Vagina (tissue), 2 donors: Measurements from ENCODE around the gene MAP3K14.

Experiments used
- POLR2A ChIP-seq, 2 donors: fragments of 450-650 bp; IDR thresholded peaks; one replicate each; pipeline ENCODE4 v1.6.1; 2017; ENCODE audit warnings: antibody characterized with exemption in 2 of 2, mild to moderate bottlenecking in 2 of 2, moderate library complexity in 2 of 2
- POLR2AphosphoS5 ChIP-seq, 2 donors: sonication (generic); formaldehyde crosslinking; IDR thresholded peaks; one replicate each; pipeline ENCODE4 v1.9.0; 2017; ENCODE audit warnings: antibody characterized with exemption in 2 of 2, mild to moderate bottlenecking in 2 of 2, low read depth in 1 of 2; ENCODE audit not compliant: insufficient read depth in 1 of 2
- TF ChIP-seq, protein P1 (sequence below), 3 experiments: fragments of 450-650 bp in 2 of 3; fragments of 200-600 bp in 1 of 3; sonication (generic) in 1 of 3; IDR thresholded peaks; one replicate each; pipeline ENCODE4 v1.5.1; 2017 to 2019; ENCODE audit warnings: antibody characterized with exemption in 3 of 3, mild to moderate bottlenecking in 2 of 3, moderate library complexity in 2 of 3

DNA sequence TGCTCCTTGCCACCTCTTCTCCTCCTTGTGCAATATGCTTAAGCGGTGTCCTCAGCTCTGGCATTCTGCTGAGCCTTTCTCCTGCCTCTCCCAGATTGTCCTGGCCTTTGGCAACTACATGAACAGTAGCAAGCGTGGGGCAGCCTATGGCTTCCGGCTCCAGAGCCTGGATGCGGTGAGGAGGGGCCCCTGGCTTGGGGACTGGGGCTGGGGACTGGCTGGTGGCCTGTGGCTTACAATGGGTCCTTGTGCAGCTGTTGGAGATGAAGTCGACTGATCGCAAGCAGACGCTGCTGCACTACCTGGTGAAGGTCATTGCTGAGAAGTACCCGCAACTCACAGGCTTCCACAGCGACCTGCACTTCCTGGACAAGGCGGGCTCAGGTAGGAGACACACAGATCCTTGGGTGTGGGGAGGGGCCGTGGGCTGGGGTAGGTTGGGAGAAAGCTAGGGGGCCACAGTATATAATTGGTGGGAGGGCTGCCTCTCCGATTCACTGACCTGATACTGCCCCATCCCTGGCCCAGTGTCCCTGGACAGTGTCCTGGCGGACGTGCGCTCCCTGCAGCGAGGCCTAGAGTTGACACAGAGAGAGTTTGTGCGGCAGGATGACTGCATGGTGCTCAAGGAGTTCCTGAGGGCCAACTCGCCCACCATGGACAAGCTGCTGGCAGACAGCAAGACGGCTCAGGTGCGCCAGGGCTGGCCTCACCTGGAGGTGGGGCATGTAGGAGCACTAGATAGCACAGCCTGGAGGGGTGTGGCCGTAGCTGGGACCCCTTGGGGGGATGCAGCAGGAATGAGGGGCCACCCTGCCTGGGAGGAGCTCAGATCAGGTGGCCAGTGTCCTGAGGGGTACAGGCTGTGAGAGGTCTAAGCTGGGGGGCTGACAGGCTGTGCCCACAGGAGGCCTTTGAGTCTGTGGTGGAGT, 71.8 kb downstream of the MAP3K14 start:
- TF ChIP-seq, protein P1, sequence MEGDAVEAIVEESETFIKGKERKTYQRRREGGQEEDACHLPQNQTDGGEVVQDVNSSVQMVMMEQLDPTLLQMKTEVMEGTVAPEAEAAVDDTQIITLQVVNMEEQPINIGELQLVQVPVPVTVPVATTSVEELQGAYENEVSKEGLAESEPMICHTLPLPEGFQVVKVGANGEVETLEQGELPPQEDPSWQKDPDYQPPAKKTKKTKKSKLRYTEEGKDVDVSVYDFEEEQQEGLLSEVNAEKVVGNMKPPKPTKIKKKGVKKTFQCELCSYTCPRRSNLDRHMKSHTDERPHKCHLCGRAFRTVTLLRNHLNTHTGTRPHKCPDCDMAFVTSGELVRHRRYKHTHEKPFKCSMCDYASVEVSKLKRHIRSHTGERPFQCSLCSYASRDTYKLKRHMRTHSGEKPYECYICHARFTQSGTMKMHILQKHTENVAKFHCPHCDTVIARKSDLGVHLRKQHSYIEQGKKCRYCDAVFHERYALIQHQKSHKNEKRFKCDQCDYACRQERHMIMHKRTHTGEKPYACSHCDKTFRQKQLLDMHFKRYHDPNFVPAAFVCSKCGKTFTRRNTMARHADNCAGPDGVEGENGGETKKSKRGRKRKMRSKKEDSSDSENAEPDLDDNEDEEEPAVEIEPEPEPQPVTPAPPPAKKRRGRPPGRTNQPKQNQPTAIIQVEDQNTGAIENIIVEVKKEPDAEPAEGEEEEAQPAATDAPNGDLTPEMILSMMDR (IDR thresholded peaks at IDR 0.05) = no peak
- TF ChIP-seq POLR2A (IDR thresholded peaks at IDR 0.05) = no peak
- TF ChIP-seq POLR2AphosphoS5 (IDR thresholded peaks at IDR 0.05; ENCODE audit: insufficient read depth in 1 of 2, low read depth in 1 of 2) = no peak
